GM19438 (cell line): ENCODE data around the gene CACNG4.

ENCODE experiments used
- ATAC-seq: cut with Tn5 transposase; IDR thresholded peaks from one replicate; pipeline ENCODE4 v1.9.1; 2021; ENCODE audit warnings: low read depth; ENCODE audit not compliant: unreplicated experiment

Gene CACNG4

GRCh38 chr17:67055041-67055443, 90.5 kb downstream of the CACNG4 start:
- no peak for ATAC-seq

- ATAC-seq: peak; percentile 68
Measured at GRCh38 chr17:67055811-67056745, 91.6 kb downstream of the CACNG4 start.

GRCh38 chr17:67056746-67057490, 92.4 kb downstream of the CACNG4 start:
- ATAC-seq: no peak

GRCh38 chr17:67058036-67058435, 93.5 kb downstream of the CACNG4 start:
- no peak for ATAC-seq

GRCh38 chr17:67059372-67059771, 94.9 kb downstream of the CACNG4 start:
- no peak for ATAC-seq

GRCh38 chr17:67063141-67063540, 98.6 kb downstream of the CACNG4 start:
- ATAC-seq: no peak

GRCh38 chr17:67066717-67067116, 102.2 kb downstream of the CACNG4 start:
- ATAC-seq: no peak

GRCh38 chr17:67067571-67068482, 103.3 kb downstream of the CACNG4 start:
- no peak for ATAC-seq

- no peak for ATAC-seq
Measured at GRCh38 chr17:67068999-67069398, 104.5 kb downstream of the CACNG4 start.

- ATAC-seq: no peak
Measured at GRCh38 chr17:67069603-67070136, 105.2 kb downstream of the CACNG4 start.

- no peak for ATAC-seq
Measured at GRCh38 chr17:67071595-67071994, 107.1 kb downstream of the CACNG4 start.

GRCh38 chr17:67072885-67073284, 108.4 kb downstream of the CACNG4 start:
- ATAC-seq: no peak

- no peak for ATAC-seq
Measured at GRCh38 chr17:67074781-67075180, 110.3 kb downstream of the CACNG4 start.

- ATAC-seq: no peak
Measured at GRCh38 chr17:67076290-67076689, 111.8 kb downstream of the CACNG4 start.

GRCh38 chr17:67078292-67078691, 113.8 kb downstream of the CACNG4 start:
- ATAC-seq: no peak

- no peak for ATAC-seq
Measured at GRCh38 chr17:67079491-67079890, 115.0 kb downstream of the CACNG4 start.

- no peak for ATAC-seq
Measured at GRCh38 chr17:67080804-67081203, 116.3 kb downstream of the CACNG4 start.

GRCh38 chr17:67082107-67082506, 117.6 kb downstream of the CACNG4 start:
- ATAC-seq: peak; percentile 76
